ENCODE results near the gene ETFA.

ETFA gene

GRCh38 chr15:76236350-76236749 is 74.9 kb downstream of the ETFA start:
- DNase-seq: no peak
- in situ Hi-C loops (cut with HindIII; ENCODE audit: low pct_ligation_motif_present, low pct_unique_long_range_greater_than_20kb, low sequenced_read_pairs): no loop called here

- DNase-seq: peak; percentile 49
- in situ Hi-C loops (cut with HindIII; ENCODE audit: low pct_ligation_motif_present, low pct_unique_long_range_greater_than_20kb, low sequenced_read_pairs): no loop called here
These were observed 76.0 kb downstream of the ETFA start for GRCh38 chr15:76235186-76235826.

- in situ Hi-C loops (cut with HindIII; ENCODE audit: low pct_ligation_motif_present, low pct_unique_long_range_greater_than_20kb, low sequenced_read_pairs): no loop called here
- no peak for DNase-seq
These were observed 76.9 kb downstream of the ETFA start for GRCh38 chr15:76234337-76234889.

GRCh38 chr15:76233921-76234320 is 77.3 kb downstream of the ETFA start:
- no peak for DNase-seq
- in situ Hi-C loops (cut with HindIII; ENCODE audit: low pct_ligation_motif_present, low pct_unique_long_range_greater_than_20kb, low sequenced_read_pairs): no loop called here

GRCh38 chr15:76229266-76229665 is 82.0 kb downstream of the ETFA start:
- in situ Hi-C loops (cut with HindIII; ENCODE audit: low pct_ligation_motif_present, low pct_unique_long_range_greater_than_20kb, low sequenced_read_pairs): no loop called here
- DNase-seq: no peak

- no peak for DNase-seq
- in situ Hi-C loops (cut with HindIII; ENCODE audit: low pct_ligation_motif_present, low pct_unique_long_range_greater_than_20kb, low sequenced_read_pairs): no loop called here
These were observed 87.7 kb downstream of the ETFA start for GRCh38 chr15:76223521-76223920.

- DNase-seq: no peak
- in situ Hi-C loops (cut with HindIII; ENCODE audit: low pct_ligation_motif_present, low pct_unique_long_range_greater_than_20kb, low sequenced_read_pairs): no loop called here
These were observed 89.1 kb downstream of the ETFA start for GRCh38 chr15:76222159-76222558.

GRCh38 chr15:76221085-76221767 is 90.0 kb downstream of the ETFA start:
- DNase-seq: no peak
- in situ Hi-C loops (cut with HindIII; ENCODE audit: low pct_ligation_motif_present, low pct_unique_long_range_greater_than_20kb, low sequenced_read_pairs): no loop called here

- DNase-seq: no peak
- in situ Hi-C loops (cut with HindIII; ENCODE audit: low pct_ligation_motif_present, low pct_unique_long_range_greater_than_20kb, low sequenced_read_pairs): no loop called here
These were observed 93.4 kb downstream of the ETFA start for GRCh38 chr15:76217882-76218217.

- DNase-seq: no peak
- in situ Hi-C loops (cut with HindIII; ENCODE audit: low pct_ligation_motif_present, low pct_unique_long_range_greater_than_20kb, low sequenced_read_pairs): no loop called here
These were observed 94.0 kb downstream of the ETFA start for GRCh38 chr15:76217029-76217881.

GRCh38 chr15:76215634-76216033 is 95.6 kb downstream of the ETFA start:
- DNase-seq: no peak

GRCh38 chr15:76209942-76210341 is 101.3 kb downstream of the ETFA start:
- in situ Hi-C loops (cut with HindIII; ENCODE audit: low pct_ligation_motif_present, low pct_unique_long_range_greater_than_20kb, low sequenced_read_pairs): no loop called here
- DNase-seq: no peak

More at GRCh38 chr15:76215634-76216033, 95.6 kb downstream of the ETFA start:
- in situ Hi-C loops (cut with HindIII; ENCODE audit: low pct_ligation_motif_present, low pct_unique_long_range_greater_than_20kb, low sequenced_read_pairs): no loop called here

GRCh38 chr15:76209523-76209922 is 101.7 kb downstream of the ETFA start:
- no peak for DNase-seq
- in situ Hi-C loops (cut with HindIII; ENCODE audit: low pct_ligation_motif_present, low pct_unique_long_range_greater_than_20kb, low sequenced_read_pairs): no loop called here

- no peak for DNase-seq
- in situ Hi-C loops (cut with HindIII; ENCODE audit: low pct_ligation_motif_present, low pct_unique_long_range_greater_than_20kb, low sequenced_read_pairs): no loop called here
These were observed 102.4 kb downstream of the ETFA start for GRCh38 chr15:76208786-76209424.

GRCh38 chr15:76208084-76208785 is 103.0 kb downstream of the ETFA start:
- in situ Hi-C loops (cut with HindIII; ENCODE audit: low pct_ligation_motif_present, low pct_unique_long_range_greater_than_20kb, low sequenced_read_pairs): no loop called here

GRCh38 chr15:76206325-76206976 is 104.8 kb downstream of the ETFA start:
- peak; percentile 44 for DNase-seq
- in situ Hi-C loops (cut with HindIII; ENCODE audit: low pct_ligation_motif_present, low pct_unique_long_range_greater_than_20kb, low sequenced_read_pairs): no loop called here

More at GRCh38 chr15:76208084-76208785, 103.0 kb downstream of the ETFA start:
- DNase-seq: no peak

GRCh38 chr15:76204916-76205460 is 106.3 kb downstream of the ETFA start:
- in situ Hi-C loops (cut with HindIII; ENCODE audit: low pct_ligation_motif_present, low pct_unique_long_range_greater_than_20kb, low sequenced_read_pairs): no loop called here
- no peak for DNase-seq
